Measurements from ENCODE around the gene TMEM106A. TPM values are rescaled to one million over a fixed set of nuclear protein-coding genes. Genes with fewer than 3 reads are reported as not detected.
A peak's percentile ranks its signal among the peaks of the same experiment; 100 is the strongest.

TMEM106A gene
- total and polyA plus RNA-seq, 2 of the 13 experiments (the other 11 are each of a cell fraction or from before 2014, with no cell fraction given) = 16.9 to 35.9 TPM

DNA sequence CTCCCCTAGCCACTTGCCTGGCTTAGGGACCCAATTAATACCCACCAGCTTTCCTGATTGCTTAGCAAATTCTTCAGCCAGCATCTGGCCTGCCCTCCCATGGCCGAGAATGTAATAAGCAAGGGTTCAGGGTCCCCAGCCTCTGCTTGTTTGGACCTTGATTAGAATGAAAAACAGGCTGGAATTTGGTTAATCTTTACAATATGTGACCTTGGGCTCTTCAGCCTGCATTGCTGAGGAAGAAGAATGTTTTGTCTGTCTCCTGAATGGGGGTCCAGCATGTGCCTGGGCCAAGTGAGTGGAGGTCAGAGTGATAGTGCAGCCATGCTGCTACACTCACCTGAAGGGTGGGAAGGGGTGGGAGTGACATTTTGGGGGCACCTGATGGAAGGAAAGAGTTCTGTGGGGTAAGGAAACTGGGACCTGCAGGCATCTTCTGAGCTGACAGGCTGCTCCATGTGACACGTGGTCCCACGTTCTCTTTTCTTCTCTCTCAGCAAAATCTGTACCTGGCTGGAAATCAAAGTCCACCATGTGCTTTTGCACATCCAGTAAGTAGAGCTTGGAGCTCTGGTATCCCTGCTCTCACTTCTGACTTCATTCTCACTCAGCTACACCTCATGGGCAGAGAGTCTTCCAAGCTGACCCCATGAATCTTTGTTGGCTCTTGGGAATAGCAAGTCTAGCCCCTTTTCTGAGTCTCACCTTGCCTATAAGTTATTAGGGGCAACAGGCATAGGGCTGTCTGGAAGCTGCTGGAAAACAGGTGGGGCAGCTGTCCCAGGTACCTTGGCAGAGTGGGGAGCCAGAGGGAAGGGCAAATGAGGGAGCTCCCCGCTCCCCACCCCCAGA is 5.3 kb downstream of the TMEM106A start (continued):
- peak; percentile 72 to 87 for TF ChIP-seq MAFK (conservative IDR thresholded peaks at IDR 0.05 in 1 of 2, IDR thresholded peaks at IDR 0.05 in 1 of 2; ENCODE audit: low read length in 2 of 2)
- TF ChIP-seq, protein P1, sequence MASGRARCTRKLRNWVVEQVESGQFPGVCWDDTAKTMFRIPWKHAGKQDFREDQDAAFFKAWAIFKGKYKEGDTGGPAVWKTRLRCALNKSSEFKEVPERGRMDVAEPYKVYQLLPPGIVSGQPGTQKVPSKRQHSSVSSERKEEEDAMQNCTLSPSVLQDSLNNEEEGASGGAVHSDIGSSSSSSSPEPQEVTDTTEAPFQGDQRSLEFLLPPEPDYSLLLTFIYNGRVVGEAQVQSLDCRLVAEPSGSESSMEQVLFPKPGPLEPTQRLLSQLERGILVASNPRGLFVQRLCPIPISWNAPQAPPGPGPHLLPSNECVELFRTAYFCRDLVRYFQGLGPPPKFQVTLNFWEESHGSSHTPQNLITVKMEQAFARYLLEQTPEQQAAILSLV (CRISPR knock-in tag; IDR thresholded peaks at IDR 0.05; ENCODE audit: borderline replicate concordance) = peak; percentile 76
- peak; percentile 55; the same call in 1 of the 2 replicates for TF ChIP-seq MIER2 (CRISPR knock-in tag; IDR thresholded peaks at IDR 0.05)
- no peak for TF ChIP-seq PLSCR1 (CRISPR knock-in tag; IDR thresholded peaks at IDR 0.05; ENCODE audit: borderline replicate concordance)
- 0 out of 2 replicates have a peak, but pooled peaks have one; percentile 18 for TF ChIP-seq KDM2A (CRISPR knock-in tag; IDR thresholded peaks at IDR 0.05; ENCODE audit: borderline replicate concordance, low read depth)
- no peak; the same call in 1 of the 2 replicates for TF ChIP-seq KLF11 (CRISPR knock-in tag; IDR thresholded peaks at IDR 0.05)
- TF ChIP-seq PAWR (CRISPR knock-in tag; IDR thresholded peaks at IDR 0.05; ENCODE audit: borderline replicate concordance) = peak; percentile 78; the same call in 1 of the 2 replicates
- peak; percentile 74 for TF ChIP-seq FOXA3 (CRISPR knock-in tag; IDR thresholded peaks at IDR 0.05)
- TF ChIP-seq, protein P2, sequence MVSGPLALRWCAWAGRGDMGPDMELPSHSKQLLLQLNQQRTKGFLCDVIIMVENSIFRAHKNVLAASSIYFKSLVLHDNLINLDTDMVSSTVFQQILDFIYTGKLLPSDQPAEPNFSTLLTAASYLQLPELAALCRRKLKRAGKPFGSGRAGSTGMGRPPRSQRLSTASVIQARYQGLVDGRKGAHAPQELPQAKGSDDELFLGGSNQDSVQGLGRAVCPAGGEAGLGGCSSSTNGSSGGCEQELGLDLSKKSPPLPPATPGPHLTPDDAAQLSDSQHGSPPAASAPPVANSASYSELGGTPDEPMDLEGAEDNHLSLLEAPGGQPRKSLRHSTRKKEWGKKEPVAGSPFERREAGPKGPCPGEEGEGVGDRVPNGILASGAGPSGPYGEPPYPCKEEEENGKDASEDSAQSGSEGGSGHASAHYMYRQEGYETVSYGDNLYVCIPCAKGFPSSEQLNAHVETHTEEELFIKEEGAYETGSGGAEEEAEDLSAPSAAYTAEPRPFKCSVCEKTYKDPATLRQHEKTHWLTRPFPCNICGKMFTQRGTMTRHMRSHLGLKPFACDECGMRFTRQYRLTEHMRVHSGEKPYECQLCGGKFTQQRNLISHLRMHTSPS (CRISPR knock-in tag; IDR thresholded peaks at IDR 0.05; ENCODE audit: low read depth) = peak; percentile 17; the same call in 1 of the 2 replicates
- TF ChIP-seq KDM6A (CRISPR knock-in tag; IDR thresholded peaks at IDR 0.05; ENCODE audit: low read depth) = peak; percentile 93
- no peak for TF ChIP-seq MLLT10 (CRISPR knock-in tag; IDR thresholded peaks at IDR 0.05)
- peak; percentile 51; the same call in 1 of the 2 replicates for TF ChIP-seq ZNF253 (CRISPR knock-in tag; IDR thresholded peaks at IDR 0.05; ENCODE audit: borderline replicate concordance)
- TF ChIP-seq ZFP90 (CRISPR knock-in tag; IDR thresholded peaks at IDR 0.05; ENCODE audit: borderline replicate concordance) = peak; percentile 93
- peak; percentile 57; the same call in 1 of the 2 replicates for TF ChIP-seq ZBTB33 (CRISPR knock-in tag; IDR thresholded peaks at IDR 0.05)
- no peak for TF ChIP-seq ZNF142 (CRISPR knock-in tag; IDR thresholded peaks at IDR 0.05)
- no peak for TF ChIP-seq ZFP36 (IDR thresholded peaks at IDR 0.05; ENCODE audit: borderline replicate concordance, low read depth, low read length, partially characterized antibody)

Data from HepG2 (cell line).